Stimulated activated memory B cell treated with anti-CD40 and anti-IgM and Interleukin-4, amounts not matched to agents 10 μg/mL and 1 μg/mL and 100 μg/mL, for 72 hours (primary cell): ENCODE measurements around the gene RAB1A.
A peak's percentile ranks its signal among the peaks of the same experiment; 100 is the strongest.

ENCODE experiments used
- ATAC-seq: fragments of 150-1000 bp; cut with Tn5 transposase; 2 replicates; pipeline ENCODE4 v1.10.0; 2021
- H3K27ac Mint-ChIP-seq: one replicate; pipeline ENCODE4 v1.8.0; 2022; ENCODE audit warnings: mild to moderate bottlenecking, mixed read lengths
- H3K27me3 Mint-ChIP-seq: one replicate; pipeline ENCODE4 v1.8.0; 2022; ENCODE audit warnings: mixed read lengths
- H3K36me3 Mint-ChIP-seq: one replicate; pipeline ENCODE4 v1.8.0; 2022; ENCODE audit warnings: mixed read lengths
- H3K4me1 Mint-ChIP-seq: one replicate; pipeline ENCODE4 v1.8.0; 2022; ENCODE audit warnings: mixed read lengths
- H3K4me3 Mint-ChIP-seq: one replicate; pipeline ENCODE4 v1.8.0; 2022; ENCODE audit warnings: mild to moderate bottlenecking, moderate library complexity, mixed read lengths
- H3K9me3 Mint-ChIP-seq: one replicate; pipeline ENCODE4 v1.8.0; 2022; ENCODE audit warnings: mixed read lengths

The RAB1A gene

DNA sequence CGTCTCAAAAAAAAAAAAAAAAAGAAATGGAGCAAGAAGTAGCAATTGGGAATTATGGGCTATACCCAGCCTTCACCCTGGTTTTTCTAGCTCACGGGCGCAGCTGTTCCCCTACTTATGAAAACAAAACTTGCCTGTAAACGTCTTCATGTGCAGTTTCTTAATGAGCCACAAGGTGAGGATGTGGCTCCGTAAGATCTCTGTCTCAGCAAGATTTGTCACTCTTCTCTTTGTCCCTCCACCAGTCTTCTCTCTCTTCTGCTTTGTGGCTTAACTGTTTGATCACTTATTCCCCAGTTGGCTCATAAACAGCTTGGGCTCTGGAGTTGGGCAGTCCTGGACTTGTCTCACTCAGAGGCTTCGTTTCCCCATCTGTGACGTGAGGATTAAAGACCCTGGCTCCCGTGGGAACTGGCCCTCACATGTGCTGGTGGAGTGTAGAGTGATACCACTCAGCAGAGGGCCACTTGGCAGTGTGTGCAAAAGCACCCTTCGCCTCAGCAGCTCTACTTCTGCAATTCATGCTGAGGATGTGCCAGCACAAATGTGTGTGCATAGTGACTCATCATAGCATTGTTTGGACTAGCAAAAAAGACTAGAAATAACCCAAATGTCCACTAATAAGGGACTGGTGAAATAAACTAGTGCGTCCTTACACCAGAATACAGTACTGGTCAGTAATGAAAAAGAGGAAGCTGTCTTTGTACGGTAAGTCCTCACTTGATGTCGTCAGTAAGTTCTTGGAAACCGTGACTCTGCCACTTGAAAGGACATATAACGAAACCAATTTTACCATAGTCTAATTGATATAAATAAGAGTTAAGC lies 65.0 kb downstream of the RAB1A start:
- Mint-ChIP-seq H3K4me1 (peaks cover 47% of the 10 kb centered on the region), H3K36me3 (peaks cover 10% of the 10 kb centered on the region), H3K4me3 (peak overlapping the region; percentile 51), H3K9me3 (no peaks in the 10 kb centered on the region), H3K27ac (peak overlapping the region; percentile 85), H3K27me3 (no peaks in the 10 kb centered on the region)
- peak; percentile 96 for ATAC-seq

GRCh38 chr2:65062843-65063825 lies 66.8 kb downstream of the RAB1A start:
- Mint-ChIP-seq H3K27me3 (no peaks in the 10 kb centered on the region), H3K36me3 (peaks cover 1% of the 10 kb centered on the region), H3K4me1 (peaks cover 48% of the 10 kb centered on the region), H3K4me3 (no peak overlapping the region), H3K27ac (no peak overlapping the region), H3K9me3 (no peaks in the 10 kb centered on the region)
- ATAC-seq, result no peak

DNA sequence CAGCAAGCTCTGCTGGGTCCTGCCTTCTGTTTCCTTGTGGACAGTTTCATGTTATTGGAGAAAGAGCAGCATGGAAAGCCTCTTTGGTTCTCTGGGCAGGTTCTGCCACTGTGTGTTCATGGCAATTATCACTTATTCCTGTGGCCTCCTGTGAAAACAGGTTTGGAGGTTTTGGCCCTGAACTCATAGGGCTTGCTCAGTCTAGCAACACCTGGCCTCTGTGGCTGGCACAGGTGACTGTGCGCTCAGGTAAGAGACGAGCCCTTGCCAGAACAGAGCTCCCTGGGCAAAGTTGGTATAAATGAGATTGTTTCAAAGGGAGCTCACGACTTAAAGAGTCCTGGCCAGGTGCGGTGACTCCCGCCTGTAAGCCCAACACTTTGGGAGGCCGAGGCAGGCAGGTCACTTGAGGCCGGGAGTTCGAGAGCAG lies 68.0 kb downstream of the RAB1A start:
- Mint-ChIP-seq H3K4me1 (peaks cover 48% of the 10 kb centered on the region), H3K27me3 (no peaks in the 10 kb centered on the region), H3K36me3 (no peaks in the 10 kb centered on the region), H3K27ac (peak overlapping the region; percentile 39), H3K4me3 (no peak overlapping the region), H3K9me3 (no peaks in the 10 kb centered on the region)
- ATAC-seq, result no peak

DNA sequence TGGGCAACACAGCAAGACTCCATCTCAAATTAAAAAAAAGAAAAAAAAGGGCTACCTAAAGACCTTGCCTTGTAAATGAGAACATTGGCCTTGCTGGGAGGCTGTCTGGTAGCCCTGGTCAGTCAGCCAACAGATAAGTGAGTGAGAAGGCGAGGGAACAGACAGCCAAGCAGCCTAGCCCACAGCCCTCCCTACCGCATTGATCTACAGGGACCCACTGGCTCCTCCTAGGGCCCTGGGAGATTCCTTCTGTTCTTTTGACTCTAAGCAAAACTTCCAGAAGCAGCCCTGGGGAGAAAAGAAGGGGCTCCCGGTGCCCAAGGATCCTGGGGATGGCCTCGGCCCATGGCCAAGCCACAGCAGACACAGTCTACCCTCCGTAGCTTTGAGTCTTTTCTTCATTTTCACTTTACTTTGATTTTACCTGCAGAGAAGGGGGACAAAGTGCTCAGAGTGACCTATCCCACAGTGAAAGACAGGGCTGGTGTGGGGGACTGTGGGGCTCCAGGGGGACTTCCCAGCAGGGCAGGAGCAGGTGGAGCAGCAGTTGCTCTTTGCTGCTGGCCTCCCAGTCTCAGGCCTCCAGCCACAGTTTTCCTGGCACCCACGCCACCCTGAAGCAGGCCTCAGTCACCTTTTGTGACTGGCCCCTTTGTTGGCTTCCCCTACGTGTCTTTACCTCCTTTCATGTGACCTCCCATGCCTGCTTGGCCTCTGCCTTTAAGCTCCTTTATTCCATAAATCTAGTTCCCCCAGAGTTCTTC lies 68.6 kb downstream of the RAB1A start:
- Mint-ChIP-seq H3K4me3 (no peak overlapping the region), H3K27ac (peak overlapping the region; percentile 39), H3K36me3 (no peaks in the 10 kb centered on the region), H3K27me3 (no peaks in the 10 kb centered on the region), H3K9me3 (no peaks in the 10 kb centered on the region), H3K4me1 (peaks cover 47% of the 10 kb centered on the region)
- ATAC-seq, result no peak

- Mint-ChIP-seq H3K9me3 (no peaks in the 10 kb centered on the region), H3K4me3 (no peak overlapping the region), H3K4me1 (peaks cover 49% of the 10 kb centered on the region), H3K36me3 (no peaks in the 10 kb centered on the region), H3K27ac (no peak overlapping the region), H3K27me3 (no peaks in the 10 kb centered on the region)
- no peak for ATAC-seq
These were observed 70.8 kb downstream of the RAB1A start for GRCh38 chr2:65059071-65059470.

DNA sequence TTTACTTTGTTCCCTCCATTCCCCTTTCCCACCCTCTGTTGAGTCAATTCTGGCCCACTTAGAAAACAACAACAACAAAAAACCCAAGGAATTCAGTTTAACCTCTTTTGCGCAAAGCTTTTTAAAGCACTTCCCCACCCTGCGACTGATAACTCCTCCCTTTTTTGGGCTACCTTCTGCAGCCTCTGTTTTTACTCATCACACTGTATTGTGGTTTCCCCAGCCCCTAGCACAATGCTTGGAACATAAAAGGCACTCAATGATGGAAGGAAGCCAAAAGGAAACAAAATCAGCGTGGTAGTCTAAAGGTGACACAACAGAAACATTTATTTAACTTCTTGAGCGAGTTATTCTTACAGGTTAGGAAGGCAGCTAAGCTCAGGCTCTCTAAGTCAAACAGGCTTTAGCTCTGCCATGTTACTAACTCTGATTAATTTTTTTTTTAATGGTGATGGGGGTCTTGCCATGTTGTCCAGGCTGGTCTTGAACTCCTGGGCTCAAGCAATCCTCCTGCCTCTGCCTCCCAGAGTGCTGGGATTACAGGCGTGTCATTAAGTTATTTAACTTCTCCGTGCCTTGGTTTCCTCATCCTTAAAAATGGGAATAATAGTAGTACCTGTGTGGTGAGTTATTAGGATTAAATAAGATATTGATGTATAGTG lies 72.4 kb downstream of the RAB1A start:
- no peaks in the 10 kb centered on the region for H3K9me3 Mint-ChIP-seq
- no peaks in the 10 kb centered on the region for H3K27me3 Mint-ChIP-seq
- peaks cover 6% of the 10 kb centered on the region for H3K36me3 Mint-ChIP-seq
- peaks cover 60% of the 10 kb centered on the region for H3K4me1 Mint-ChIP-seq
- ATAC-seq, result peak; percentile 22
- H3K27ac Mint-ChIP-seq, result peak overlapping the region; percentile 89
- H3K4me3 Mint-ChIP-seq, result peak overlapping the region; percentile 99

- peak overlapping the region; percentile 89 for H3K27ac Mint-ChIP-seq
- H3K4me1 Mint-ChIP-seq, result peaks cover 65% of the 10 kb centered on the region
- peaks cover 8% of the 10 kb centered on the region for H3K36me3 Mint-ChIP-seq
- peak overlapping the region; percentile 99 for H3K4me3 Mint-ChIP-seq
- H3K27me3 Mint-ChIP-seq, result no peaks in the 10 kb centered on the region
- ATAC-seq, result no peak
- H3K9me3 Mint-ChIP-seq, result no peaks in the 10 kb centered on the region
These were observed 72.9 kb downstream of the RAB1A start for GRCh38 chr2:65057054-65057375.

- Mint-ChIP-seq H3K27ac (peak within 1 kb of the TSS; percentile 89), H3K9me3 (no peaks in the 10 kb centered on the region), H3K4me1 (peaks cover 67% of the 10 kb centered on the region), H3K36me3 (peaks cover 14% of the 10 kb centered on the region), H3K4me3 (peak within 1 kb of the TSS; percentile 99), H3K27me3 (no peaks in the 10 kb centered on the region)
- peak; percentile 96 for ATAC-seq
These were observed 73.5 kb downstream of the RAB1A start, which contains the start of gene CEP68 for GRCh38 chr2:65056215-65057053. Gene CEP68, plus strand, starts transcription at chr2:65056416. Its CDS starts 13,029 bp downstream, at chr2:65069445.

GRCh38 chr2:65055422-65056214 lies 74.3 kb downstream of the RAB1A start:
- H3K9me3 Mint-ChIP-seq, result no peaks in the 10 kb centered on the region
- peaks cover 73% of the 10 kb centered on the region for H3K4me1 Mint-ChIP-seq
- no peaks in the 10 kb centered on the region for H3K27me3 Mint-ChIP-seq
- ATAC-seq, result peak; percentile 58
- peaks cover 22% of the 10 kb centered on the region for H3K36me3 Mint-ChIP-seq
- peak overlapping the region; percentile 89 for H3K27ac Mint-ChIP-seq
- peak overlapping the region; percentile 99 for H3K4me3 Mint-ChIP-seq

GRCh38 chr2:65054749-65055421 lies 75.0 kb downstream of the RAB1A start:
- Mint-ChIP-seq H3K4me3 (peak overlapping the region; percentile 99), H3K27ac (peak overlapping the region; percentile 89), H3K9me3 (no peaks in the 10 kb centered on the region), H3K36me3 (peaks cover 23% of the 10 kb centered on the region), H3K27me3 (no peaks in the 10 kb centered on the region), H3K4me1 (peaks cover 73% of the 10 kb centered on the region)
- no peak for ATAC-seq

- no peaks in the 10 kb centered on the region for H3K27me3 Mint-ChIP-seq
- H3K9me3 Mint-ChIP-seq, result peaks cover 4% of the 10 kb centered on the region
- H3K27ac Mint-ChIP-seq, result peak overlapping the region; percentile 89
- peak; percentile 78 for ATAC-seq
- H3K36me3 Mint-ChIP-seq, result peaks cover 33% of the 10 kb centered on the region
- peak overlapping the region; percentile 99 for H3K4me3 Mint-ChIP-seq
- H3K4me1 Mint-ChIP-seq, result peaks cover 73% of the 10 kb centered on the region
These were observed 76.7 kb downstream of the RAB1A start for GRCh38 chr2:65053199-65053598.

- H3K4me3 Mint-ChIP-seq, result no peak overlapping the region
- H3K9me3 Mint-ChIP-seq, result peaks cover 4% of the 10 kb centered on the region
- H3K27ac Mint-ChIP-seq, result no peak overlapping the region
- no peaks in the 10 kb centered on the region for H3K27me3 Mint-ChIP-seq
- peaks cover 59% of the 10 kb centered on the region for H3K4me1 Mint-ChIP-seq
- ATAC-seq, result no peak
- peaks cover 56% of the 10 kb centered on the region for H3K36me3 Mint-ChIP-seq
These were observed 79.0 kb downstream of the RAB1A start for GRCh38 chr2:65050931-65051330.
